ENCODE measurements around the gene FYN. TPM values are rescaled to one million over a fixed set of nuclear protein-coding genes. Genes with fewer than 3 reads are reported as not detected.

FYN gene
- polyA plus RNA-seq, 5 donors: 105 to 153 (median 140) TPM

Other genes starting within 250 kb of the FYN start
- under 1 TPM; 0.30 to 0.76 (median 0.55) TPM for gene CCN6, start 180.7 kb upstream of the FYN start, polyA plus RNA-seq (ENCODE audit: insufficient read depth in 1 of 5, insufficient read length in 5 of 5, low replicate concordance in 1 of 5)
- 10 to 100 TPM; 31.6 to 58.0 (median 46.4) TPM for gene TUBE1, start 214.0 kb upstream of the FYN start, polyA plus RNA-seq (ENCODE audit: insufficient read depth in 1 of 5, insufficient read length in 5 of 5, low replicate concordance in 1 of 5)
- gene FAM229B, start 214.1 kb upstream of the FYN start, polyA plus RNA-seq (ENCODE audit: insufficient read depth in 1 of 5, insufficient read length in 5 of 5, low replicate concordance in 1 of 5): 10 to 100 TPM; 31.8 to 38.9 (median 38.0) TPM

Data from right lung (tissue), 5 donors.